Common myeloid progenitor, CD34-positive (primary cell): ENCODE measurements around the gene DBX1.

Experiments
- CTCF ChIA-PET: fragments of 350-600 bp; sonication (Branson Sonifier 250); formaldehyde crosslinking; loops from one replicate; lab custom pipeline; 2021; ENCODE audit warnings: antibody characterized with exemption; lab: Charles Lee
- POLR2A ChIA-PET: fragments of 350-600 bp; sonication (Branson Sonifier 250); formaldehyde crosslinking; loops from one replicate; lab custom pipeline; 2021; ENCODE audit warnings: antibody characterized with exemption; lab: Charles Lee
- DNase-seq, 3 donors: peaks; one replicate each; pipeline versions ENCODE4 v3.0.0 to v3.0.0-alpha.2; 2013
- H3K27ac ChIP-seq, 2 experiments: 1 replicate in 1 of 2; 2 replicates in 1 of 2; pipeline ENCODE4 v1.7.0; 2013; ENCODE audit warnings: inconsistent platforms in 2 of 2, low read length in 2 of 2, mild to moderate bottlenecking in 2 of 2, low read depth in 1 of 2, moderate library complexity in 1 of 2; ENCODE audit not compliant: severe bottlenecking in 2 of 2, insufficient read depth in 1 of 2, poor library complexity in 1 of 2
- H3K27me3 ChIP-seq, 5 experiments: replicated peaks in 2 of 5; 1 replicate in 3 of 5; 2 replicates in 2 of 5; pipeline versions ENCODE4 v1.6.1 to v1.7.0; 2013; ENCODE audit warnings: low read length in 4 of 5, mild to moderate bottlenecking in 2 of 5, moderate library complexity in 2 of 5, inconsistent platforms in 1 of 5; ENCODE audit not compliant: insufficient read depth in 5 of 5, control insufficient read depth in 4 of 5
- H3K36me3 ChIP-seq, 4 experiments: 1 replicate in 2 of 4; 2 replicates in 2 of 4; pipeline versions ENCODE4 v1.6.1 to v1.7.0; 2013; ENCODE audit warnings: low read length in 3 of 4, control low read depth in 1 of 4, mild to moderate bottlenecking in 1 of 4; ENCODE audit not compliant: control insufficient read depth in 4 of 4, insufficient read depth in 4 of 4
- H3K4me1 ChIP-seq, 4 experiments: 1 replicate in 3 of 4; 2 replicates in 1 of 4; pipeline versions ENCODE4 v1.6.1 to v1.7.1; 2013; ENCODE audit warnings: low read length in 3 of 4, mild to moderate bottlenecking in 3 of 4, control low read depth in 1 of 4, inconsistent platforms in 1 of 4, moderate library complexity in 1 of 4; ENCODE audit not compliant: control insufficient read depth in 4 of 4, insufficient read depth in 4 of 4; ENCODE audit errors: control extremely low read depth in 1 of 4
- H3K4me3 ChIP-seq, 7 experiments: 1 replicate in 4 of 7; 2 replicates in 3 of 7; pipeline versions ENCODE4 v1.5.1 to v1.7.0; 2013; ENCODE audit warnings: mild to moderate bottlenecking in 7 of 7, low read length in 6 of 7, moderate library complexity in 6 of 7, inconsistent platforms in 2 of 7, low read depth in 2 of 7, control low read depth in 1 of 7; ENCODE audit not compliant: insufficient read depth in 4 of 7, control insufficient read depth in 1 of 7; ENCODE audit errors: extremely low read depth in 1 of 7
- H3K9me3 ChIP-seq, 5 experiments: 1 replicate in 4 of 5; 2 replicates in 1 of 5; pipeline versions ENCODE4 v1.6.1 to v1.7.1; 2013; ENCODE audit warnings: low read length in 4 of 5, mild to moderate bottlenecking in 2 of 5, inconsistent platforms in 1 of 5, low read depth in 1 of 5, moderate library complexity in 1 of 5; ENCODE audit not compliant: control insufficient read depth in 4 of 5, insufficient read depth in 2 of 5; ENCODE audit errors: control extremely low read depth in 1 of 5
- WGBS: methylation state at CpG from one replicate; pipeline ENCODE4 v1.1.5; 2013; ENCODE audit not compliant: insufficient coverage; 5-methylcytosine and 5-hydroxymethylcytosine counted together

The DBX1 gene

DNA sequence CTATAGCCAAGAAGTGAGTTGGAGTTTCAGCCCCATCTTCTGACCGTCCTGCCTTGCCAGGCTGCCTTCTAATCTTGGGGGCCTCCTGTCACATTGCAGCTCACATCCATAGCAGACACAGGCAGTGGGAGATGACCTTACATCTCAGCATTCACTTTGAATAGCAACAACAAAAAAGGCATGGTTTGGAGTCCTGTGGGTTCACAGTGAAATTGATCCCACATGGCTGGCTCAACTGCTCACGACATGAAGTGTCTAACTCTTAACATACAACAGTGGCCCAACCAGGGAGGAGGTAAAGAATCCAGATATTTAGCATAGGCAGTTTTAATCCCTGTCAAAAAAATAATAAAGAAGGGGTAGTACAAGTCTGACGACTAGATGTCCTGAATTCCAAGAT lies 38.1 kb downstream of the DBX1 start:
- 86% methylated on average over 1 of the region's 3 CpGs for WGBS
- H3K9me3 ChIP-seq = no peaks in the 10 kb centered on the region
- ChIA-PET POLR2A (interaction anchor here (0.6 kb wide), 1 partner anchor 334 kb away, joined by 4 read pairs; no protein-coding TSS in a partner anchor), CTCF (no interaction called here)
- no peaks in the 10 kb centered on the region for H3K4me1 ChIP-seq
- H3K36me3 ChIP-seq = peaks cover 0 to 2% (median 0%) of the 10 kb centered on the region in 4 experiments
- no peak overlapping the region for H3K27ac ChIP-seq
- H3K4me3 ChIP-seq = no peak overlapping the region
- no peak for DNase-seq
- peaks cover 0 to 8% (median 0%) of the 10 kb centered on the region in 5 experiments for H3K27me3 ChIP-seq

DNA sequence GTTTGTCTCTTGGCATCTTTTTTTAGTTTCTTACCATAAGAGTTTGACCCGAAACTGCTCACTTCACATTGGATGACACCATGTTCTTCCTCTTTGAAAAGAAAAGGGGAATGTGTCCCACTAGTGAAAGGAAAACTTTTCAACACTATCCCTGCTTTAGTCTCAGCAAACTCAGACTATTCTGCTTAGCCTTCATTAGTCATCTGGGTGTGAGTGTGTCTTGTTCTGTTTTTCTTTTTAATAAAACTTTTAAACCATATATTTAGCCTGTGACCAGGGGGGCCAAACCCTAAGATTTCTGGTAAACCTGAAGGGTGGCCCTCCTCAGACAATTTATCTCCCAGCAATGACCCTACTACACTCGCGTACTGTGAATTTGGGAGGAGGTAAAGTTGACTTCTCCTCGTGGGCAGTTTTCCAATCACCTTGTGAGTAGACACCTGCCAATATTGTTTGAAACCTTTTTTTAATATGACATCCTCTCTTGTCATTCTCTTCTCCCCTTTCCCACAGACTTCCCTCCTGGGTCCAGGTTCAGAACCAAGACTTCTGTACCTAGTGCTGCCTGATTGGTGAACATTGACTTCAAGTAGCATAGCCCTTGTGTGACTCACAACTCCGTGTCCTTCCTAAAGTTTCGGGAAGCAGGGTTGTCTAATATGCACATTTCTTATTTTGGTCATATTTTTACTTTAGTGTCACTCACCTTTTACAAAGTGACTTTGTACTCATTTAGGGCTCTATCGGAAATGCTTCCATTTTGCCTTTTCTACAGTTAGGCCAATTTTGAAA lies 39.9 kb downstream of the DBX1 start:
- CTCF ChIA-PET = no interaction called here
- no peak for DNase-seq
- peaks cover 0 to 2% (median 0%) of the 10 kb centered on the region in 4 experiments for H3K36me3 ChIP-seq

DNA sequence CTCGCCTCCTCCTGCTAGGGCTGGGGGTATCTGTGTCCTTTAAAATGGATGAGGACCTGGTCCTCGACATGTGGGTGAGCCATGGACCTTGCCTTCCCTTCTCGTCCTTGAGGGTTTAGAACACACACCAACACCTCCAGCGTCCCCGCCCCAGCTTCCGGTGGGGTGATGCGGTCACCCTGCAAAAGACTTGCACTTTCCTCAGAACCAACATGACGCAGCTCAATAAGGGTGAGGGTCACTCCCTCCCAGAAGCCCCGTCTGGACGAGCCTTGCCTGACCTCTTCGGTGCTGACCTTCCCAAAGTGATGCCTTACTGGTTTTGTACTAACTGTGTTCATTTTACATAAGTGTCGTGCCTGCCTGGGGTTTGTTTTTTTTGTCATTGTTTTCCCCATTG lies 41.0 kb downstream of the DBX1 start:
- WGBS = 92% methylated on average over 8 of the region's 12 CpGs
- Histone ChIP-seq H3K27ac (no peak overlapping the region), H3K4me3 (no peak overlapping the region), H3K4me1 (no peaks in the 10 kb centered on the region), H3K36me3 (peaks cover 0 to 2% (median 0%) of the 10 kb centered on the region in 4 experiments), H3K27me3 (peaks cover 0 to 9% (median 0%) of the 10 kb centered on the region in 5 experiments), H3K9me3 (no peaks in the 10 kb centered on the region)
- ChIA-PET POLR2A (no interaction called here), CTCF (interaction anchor here (4.1 kb wide), 1 partner anchor 9 kb away, joined by 25 read pairs; no protein-coding TSS in a partner anchor)
- no peak for DNase-seq

More for the DNA sequence above, 39.9 kb downstream of the DBX1 start:
- 100% methylated on average over 1 of the region's 7 CpGs for WGBS
- Histone ChIP-seq H3K27me3 (peaks cover 0 to 8% (median 0%) of the 10 kb centered on the region in 5 experiments), H3K4me3 (no peak overlapping the region), H3K4me1 (no peaks in the 10 kb centered on the region), H3K9me3 (no peaks in the 10 kb centered on the region), H3K27ac (no peak overlapping the region)
- POLR2A ChIA-PET = no interaction called here

DNA sequence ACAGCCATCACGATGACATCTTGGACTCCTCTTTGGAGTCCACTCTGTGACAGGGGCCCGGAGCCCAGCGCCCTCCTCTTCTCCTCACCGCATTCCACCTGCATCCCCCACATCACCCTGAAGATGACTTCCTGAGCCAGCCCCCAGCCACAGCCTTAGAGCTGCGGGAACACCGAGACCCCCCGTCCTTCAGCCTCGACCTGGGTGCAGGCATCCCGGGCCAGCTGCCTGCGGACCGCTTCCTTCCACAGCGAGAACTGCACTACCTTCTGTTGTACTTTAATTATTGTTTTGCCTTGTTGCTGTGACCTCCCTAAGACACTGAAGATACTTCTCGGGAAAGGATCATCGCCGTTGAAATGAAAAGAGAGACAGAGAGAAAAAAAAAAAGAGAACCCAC lies 42.1 kb downstream of the DBX1 start:
- 98% methylated on average over 12 of the region's 15 CpGs for WGBS
- H3K27me3 ChIP-seq = peaks cover 0 to 9% (median 0%) of the 10 kb centered on the region in 5 experiments
- H3K4me3 ChIP-seq = no peak overlapping the region
- ChIA-PET POLR2A (no interaction called here), CTCF (interaction anchor here (1.0 to 4.1 kb wide), 3 partner anchors 10 to 14 kb away, joined by 3 to 25 read pairs (median 4); no protein-coding TSS in a partner anchor)
- peaks cover 0 to 2% (median 0%) of the 10 kb centered on the region in 4 experiments for H3K36me3 ChIP-seq
- peaks cover 0 to under 1% (median 0%) of the 10 kb centered on the region in 4 experiments for H3K4me1 ChIP-seq
- no peaks in the 10 kb centered on the region for H3K9me3 ChIP-seq
- DNase-seq = no peak
- H3K27ac ChIP-seq = no peak overlapping the region

DNA sequence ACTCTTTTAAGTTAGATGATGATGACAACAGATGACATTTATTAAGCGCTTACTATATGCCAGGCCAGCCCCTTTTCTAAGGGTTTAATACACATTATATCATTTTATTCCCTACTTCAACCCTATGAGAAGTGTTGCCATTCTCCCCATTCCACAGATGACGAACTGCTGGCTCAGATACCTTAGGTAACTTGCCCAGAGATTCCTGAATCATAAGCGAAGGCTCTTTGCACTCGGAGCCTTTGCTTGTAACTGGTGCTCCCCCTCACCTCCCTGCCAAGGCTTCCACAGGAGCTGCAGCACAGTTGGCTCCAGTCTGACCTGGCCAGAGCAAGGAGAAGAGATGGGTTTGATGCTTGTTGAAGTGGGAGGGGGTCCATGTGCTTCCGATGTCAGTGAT lies 43.0 kb downstream of the DBX1 start:
- Histone ChIP-seq H3K4me1 (peaks cover 0 to 10% (median 0%) of the 10 kb centered on the region in 4 experiments), H3K9me3 (no peaks in the 10 kb centered on the region), H3K36me3 (peaks cover 0 to 2% (median 0%) of the 10 kb centered on the region in 4 experiments), H3K27me3 (peaks cover 0 to 8% (median 0%) of the 10 kb centered on the region in 5 experiments), H3K27ac (no peak overlapping the region), H3K4me3 (no peak overlapping the region)
- CTCF ChIA-PET = interaction anchor here (1.0 to 4.1 kb wide), 4 partner anchors 8 to 15 kb away, joined by 3 to 25 read pairs (median 4); no protein-coding TSS in a partner anchor
- POLR2A ChIA-PET = no interaction called here
- WGBS = 100% methylated on average over 3 of the region's 5 CpGs
- DNase-seq = no peak

DNA sequence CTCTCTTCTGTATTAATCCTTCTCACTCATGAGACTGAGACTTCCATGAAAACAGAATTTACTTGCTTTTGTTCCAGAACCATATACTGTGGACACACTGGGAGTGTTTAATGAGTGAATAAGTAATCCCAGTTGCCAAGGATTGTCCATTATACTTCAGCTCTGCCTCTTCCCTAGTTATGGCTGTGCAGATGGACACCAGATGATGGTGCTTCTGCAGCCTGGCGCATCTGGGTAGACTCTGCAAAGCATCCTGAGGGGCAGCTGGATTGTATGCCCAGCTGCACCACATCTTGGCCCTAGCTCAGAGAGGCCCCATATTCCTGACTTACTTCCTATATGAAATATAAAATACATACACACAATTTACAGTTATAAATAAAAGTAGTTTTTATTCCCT lies 43.5 kb downstream of the DBX1 start:
- CTCF ChIA-PET = interaction anchor here (1.1 to 4.1 kb wide), 4 partner anchors 8 to 167 kb away, joined by 4 to 25 read pairs (median 5); no protein-coding TSS in a partner anchor
- WGBS = no CpG with 5 or more reads among the region's 1 CpG
- H3K9me3 ChIP-seq = no peaks in the 10 kb centered on the region
- H3K4me3 ChIP-seq = no peak overlapping the region
- peaks cover 0 to 12% (median 0%) of the 10 kb centered on the region in 4 experiments for H3K4me1 ChIP-seq
- no peak overlapping the region for H3K27ac ChIP-seq
- peaks cover 0 to 5% (median 0%) of the 10 kb centered on the region in 5 experiments for H3K27me3 ChIP-seq
- H3K36me3 ChIP-seq = peaks cover 0 to 2% (median 0%) of the 10 kb centered on the region in 4 experiments
- DNase-seq = no peak
- POLR2A ChIA-PET = no interaction called here

DNA sequence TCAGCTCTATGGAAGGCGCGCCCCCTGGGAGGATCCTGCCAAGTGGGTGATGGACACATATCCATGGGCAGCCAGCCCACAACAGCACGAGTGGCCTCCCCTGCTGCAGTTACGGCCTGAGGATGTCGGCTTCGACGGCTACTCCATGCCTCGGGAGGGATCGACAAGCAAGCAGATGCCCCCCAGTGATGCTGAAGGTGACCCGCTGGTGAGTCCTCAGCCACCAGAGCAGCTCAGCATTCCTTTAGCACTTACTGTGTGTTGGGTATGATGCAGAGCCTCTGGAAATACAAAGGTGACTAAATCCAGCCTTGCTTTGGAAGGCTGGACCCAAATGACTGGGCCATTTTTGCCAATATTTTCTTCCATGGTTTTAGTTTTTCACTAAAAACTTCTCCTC lies 45.7 kb downstream of the DBX1 start:
- Histone ChIP-seq H3K27ac (no peak overlapping the region), H3K27me3 (peaks cover 0 to 2% (median 0%) of the 10 kb centered on the region in 5 experiments), H3K9me3 (no peaks in the 10 kb centered on the region), H3K4me1 (peaks cover 0 to 12% (median 0%) of the 10 kb centered on the region in 4 experiments), H3K4me3 (no peak overlapping the region), H3K36me3 (peaks cover 0 to 2% (median 0%) of the 10 kb centered on the region in 4 experiments)
- no peak for DNase-seq
- 92% methylated on average over 10 of the region's 10 CpGs for WGBS
- CTCF ChIA-PET = interaction anchor here (5.7 kb wide), 1 partner anchor 19 kb away, joined by 30 read pairs; no protein-coding TSS in a partner anchor
- POLR2A ChIA-PET = no interaction called here
